Measurements from ENCODE around the gene ADSL.

The ADSL gene

GRCh38 chr22:40406063-40406890, 60.0 kb downstream of the ADSL start:
- DNase-seq: no peak

GRCh38 chr22:40407021-40407761, 60.9 kb downstream of the ADSL start:
- no peak for DNase-seq

- no peak for DNase-seq
Measured at GRCh38 chr22:40407831-40408717, 61.8 kb downstream of the ADSL start.

- no peak for DNase-seq
Measured at GRCh38 chr22:40408718-40409612, 62.7 kb downstream of the ADSL start.

- no peak for DNase-seq
Measured at GRCh38 chr22:40409613-40410113, 63.4 kb downstream of the ADSL start.

DNA sequence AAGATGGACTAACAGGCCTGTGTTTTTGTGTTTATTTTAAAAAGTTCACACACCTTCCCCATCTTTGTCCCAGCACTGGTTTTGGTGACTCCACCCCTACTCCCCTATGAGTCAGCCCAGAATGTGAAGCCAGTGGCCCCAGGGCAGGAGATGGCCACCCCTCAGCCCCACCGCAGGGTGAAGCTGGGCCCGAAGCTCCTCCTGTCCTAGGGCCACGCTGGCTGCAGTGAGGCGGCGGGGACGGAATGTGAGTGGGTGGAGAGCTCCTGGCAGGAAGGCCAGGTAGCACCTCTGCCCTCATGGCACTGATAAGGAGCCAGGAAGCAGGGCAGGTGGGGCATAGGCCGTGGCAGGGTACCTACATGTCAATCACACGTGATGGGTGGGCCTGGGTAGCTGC, 64.0 kb downstream of the ADSL start:
- no peak for DNase-seq

DNA sequence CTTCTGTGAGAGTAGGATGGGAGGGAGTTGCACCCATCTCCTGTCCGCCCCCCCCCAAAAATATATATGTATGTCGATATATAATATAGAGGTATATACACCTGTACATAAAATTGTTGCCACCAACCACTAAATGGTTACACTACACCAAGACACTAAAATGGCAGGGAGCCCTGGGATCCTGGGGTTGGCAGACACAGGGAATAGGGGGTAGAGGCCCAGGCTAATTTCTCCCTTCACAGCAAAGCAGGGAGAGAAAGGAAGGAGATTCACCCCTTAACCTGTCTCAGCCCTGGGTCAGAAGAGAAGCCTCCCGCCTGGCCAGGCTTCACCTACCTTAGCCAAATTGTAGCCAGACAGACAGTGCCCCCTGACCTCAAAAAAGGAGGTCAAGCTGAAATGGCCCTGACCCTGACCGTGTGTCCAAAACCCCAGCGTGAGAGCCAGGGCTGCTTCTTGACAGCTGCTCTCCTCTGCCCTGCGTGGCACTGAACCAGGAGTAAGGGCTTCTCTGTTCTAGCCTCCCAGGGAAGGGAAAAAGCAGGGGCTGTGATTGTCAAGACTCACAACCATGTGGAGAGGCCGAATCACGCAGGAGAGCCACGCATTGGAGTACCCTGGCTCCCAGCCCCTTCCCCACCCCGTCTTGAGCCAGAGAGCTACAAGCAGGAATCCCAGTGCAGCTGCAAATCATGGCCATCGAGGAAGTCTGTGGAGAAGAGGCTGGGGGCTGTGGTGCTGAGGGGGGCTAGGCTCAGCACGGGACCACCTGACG, 64.6 kb downstream of the ADSL start:
- no peak for DNase-seq

- DNase-seq: no peak
Measured at GRCh38 chr22:40411506-40411861, 65.2 kb downstream of the ADSL start.

- no peak for DNase-seq
Measured at GRCh38 chr22:40412441-40412840, 66.1 kb downstream of the ADSL start.

- no peak for DNase-seq
Measured at GRCh38 chr22:40413873-40414272, 67.6 kb downstream of the ADSL start.

- no peak for DNase-seq
Measured at GRCh38 chr22:40414311-40414710, 68.0 kb downstream of the ADSL start.

GRCh38 chr22:40414838-40415505, 68.7 kb downstream of the ADSL start:
- no peak for DNase-seq

- DNase-seq: no peak
Measured at GRCh38 chr22:40415531-40416266, 69.4 kb downstream of the ADSL start.

GRCh38 chr22:40416267-40416570, 69.9 kb downstream of the ADSL start:
- DNase-seq: no peak

DNA sequence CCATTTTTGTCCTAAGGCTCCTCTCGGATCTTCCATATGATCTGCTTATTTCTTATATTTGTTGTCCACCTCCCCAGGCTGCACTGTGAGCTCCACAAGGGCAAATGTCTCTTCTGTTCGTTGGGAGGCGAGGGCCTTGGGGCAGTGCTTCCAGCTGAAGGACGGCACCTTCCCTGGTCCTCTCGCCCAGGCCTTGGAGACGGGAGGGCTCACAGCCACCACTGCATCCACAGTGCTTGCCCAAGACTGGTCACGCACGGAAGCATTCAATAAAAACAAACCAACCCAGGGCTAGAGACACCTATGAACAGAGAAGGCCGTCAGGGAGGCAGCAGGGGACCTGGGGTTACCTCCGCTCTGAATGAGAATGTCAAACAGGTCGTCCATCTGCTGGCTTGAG, 70.3 kb downstream of the ADSL start:
- no peak for DNase-seq

- no peak for DNase-seq
Measured at GRCh38 chr22:40417041-40417440, 70.7 kb downstream of the ADSL start.

GRCh38 chr22:40417881-40418280, 71.6 kb downstream of the ADSL start:
- no peak for DNase-seq

- peak; percentile 29 for DNase-seq
Measured at GRCh38 chr22:40418366-40419201, 72.3 kb downstream of the ADSL start.

- DNase-seq: no peak
Measured at GRCh38 chr22:40419718-40420117, 73.4 kb downstream of the ADSL start.
